Urinary bladder (tissue), 4 donors: ENCODE results near the gene COL5A3. TPM values are rescaled to one million over a fixed set of nuclear protein-coding genes. Genes with fewer than 3 reads are reported as not detected.
A peak's percentile ranks its signal among the peaks of the same experiment; 100 is the strongest.
"Not testable (repeated sequence)": the region's sequence is repeated elsewhere in the genome, so short reads cannot be mapped to it uniquely, and the experiment has no call there.

Experiments
- DNase-seq: peaks from one replicate; pipeline ENCODE4 v3.0.0-alpha.2; 2015; ENCODE audit errors: extremely low spot score
- H3K27ac ChIP-seq: one replicate; pipeline ENCODE4 v1.5.1; 2013; ENCODE audit warnings: low read depth, mild to moderate bottlenecking, moderate library complexity
- H3K36me3 ChIP-seq: one replicate; pipeline ENCODE4 v1.6.1; 2013; ENCODE audit warnings: mild to moderate bottlenecking, moderate library complexity; ENCODE audit not compliant: insufficient read depth
- H3K4me1 ChIP-seq: one replicate; pipeline ENCODE4 v1.6.1; 2013; ENCODE audit warnings: mild to moderate bottlenecking, moderate library complexity; ENCODE audit not compliant: insufficient read depth
- H3K4me3 ChIP-seq: one replicate; pipeline ENCODE4 v1.5.1; 2013; ENCODE audit warnings: low read depth, low read length
- WGBS: extraction: QIAGEN DNeasy Blood & Tissue Kit; methylation state at CpG from one replicate; pipeline ENCODE4 v1.1.7; 2013; 5-methylcytosine and 5-hydroxymethylcytosine counted together
- polyA plus RNA-seq: library from polyadenylated mRNA; stranded (reverse); fragments of 200-250 nt; gene quantifications from one replicate; pipeline ENCODE4 v1.2.3, GENCODE V29; 2013
- total RNA-seq: library from RNA; depleted of rRNA; stranded (reverse); fragments of >200 nt; gene quantifications from one replicate; pipeline ENCODE4 v1.2.3, GENCODE V29; 2014
- donor health status: healthy with polysubstance abuse.
- donor health status: healthy.

The COL5A3 gene
- total and polyA plus RNA-seq, 2 donors = 18.3 to 19.6 TPM

DNA sequence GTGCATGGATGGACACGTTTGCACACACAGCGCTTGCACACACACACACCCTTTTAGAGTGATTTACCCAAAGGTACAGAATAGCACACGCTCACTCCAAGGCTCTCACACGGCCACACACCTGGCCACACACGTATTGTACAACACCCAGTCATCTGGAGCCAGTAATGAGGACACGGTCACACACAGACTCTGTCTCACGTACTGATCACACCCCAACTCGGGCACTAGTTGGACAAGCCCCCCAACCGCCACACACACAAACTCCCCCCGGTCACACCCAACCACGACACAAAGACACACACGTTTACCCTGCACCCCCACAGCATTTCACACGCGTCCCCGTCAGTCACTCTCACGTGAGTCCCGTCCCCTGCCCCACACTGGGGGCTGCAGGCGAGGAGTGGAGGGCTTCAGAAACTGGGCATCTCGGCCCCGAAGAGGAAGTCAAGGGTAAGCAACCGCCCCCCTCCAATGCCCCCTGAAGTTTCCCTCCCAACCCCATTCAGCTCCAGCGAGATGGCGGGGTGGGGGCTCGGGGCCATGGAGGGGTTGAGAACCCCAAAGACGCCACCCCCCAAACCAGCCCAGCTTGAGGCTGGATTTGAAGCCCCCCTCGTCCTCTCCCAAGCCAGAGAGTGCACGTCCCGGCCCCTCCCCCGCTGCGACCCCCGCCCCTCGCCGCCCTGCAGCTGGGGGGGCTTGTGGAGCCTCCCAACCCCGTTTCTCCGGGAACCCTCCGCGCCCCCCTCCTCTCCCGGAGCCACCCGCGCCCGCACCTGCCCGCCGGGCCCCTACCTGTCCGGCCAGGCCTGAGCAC, 74.6 kb downstream of the COL5A3 start:
- Histone ChIP-seq H3K27ac (no peak overlapping the region), H3K4me1 (peaks cover 1% of the 10 kb centered on the region), H3K4me3 (peak overlapping the region; percentile 38), H3K36me3 (no peaks in the 10 kb centered on the region)
- no peak for DNase-seq
- WGBS = 2% methylated on average over 44 of the region's 44 CpGs

GRCh38 chr19:9934132-9934950, 76.0 kb downstream of the COL5A3 start:
- H3K4me3 ChIP-seq = no peak overlapping the region

GRCh38 chr19:9932835-9933234, 77.5 kb downstream of the COL5A3 start:
- no peak for DNase-seq
- WGBS = 89% methylated on average over 4 of the region's 4 CpGs
- H3K4me3 ChIP-seq = no peak overlapping the region

More at GRCh38 chr19:9934132-9934950, 76.0 kb downstream of the COL5A3 start:
- peaks cover 1% of the 10 kb centered on the region for H3K4me1 ChIP-seq
- no peak overlapping the region for H3K27ac ChIP-seq
- WGBS = 12% methylated on average over 23 of the region's 23 CpGs
- no peaks in the 10 kb centered on the region for H3K36me3 ChIP-seq
- DNase-seq = peak; percentile 41

DNA sequence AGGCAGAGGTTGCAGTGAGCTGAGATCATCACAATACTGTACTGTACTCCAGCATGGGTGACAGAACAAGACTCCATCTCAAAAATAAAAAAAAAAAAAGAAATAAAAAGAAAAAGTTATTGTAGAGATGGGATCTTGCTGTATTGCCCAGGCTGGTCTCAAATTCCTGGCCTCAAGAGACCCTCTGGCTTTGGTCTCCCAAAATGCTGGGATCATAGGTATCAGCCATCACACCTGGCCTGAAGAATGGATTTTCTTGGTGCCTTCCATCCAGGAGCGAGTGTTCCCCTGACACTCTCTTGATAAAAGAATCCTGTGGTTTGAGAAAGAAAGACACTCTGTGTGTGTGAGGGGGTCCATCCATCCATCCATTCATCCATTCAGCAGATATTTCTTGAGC, 78.7 kb downstream of the COL5A3 start:
- 91% methylated on average over 1 of the region's 1 CpG for WGBS
- Histone ChIP-seq H3K27ac (no peak overlapping the region), H3K4me1 (peaks cover 1% of the 10 kb centered on the region), H3K36me3 (no peaks in the 10 kb centered on the region), H3K4me3 (no peak overlapping the region)
- no peak for DNase-seq

More at GRCh38 chr19:9932835-9933234, 77.5 kb downstream of the COL5A3 start:
- H3K4me1 ChIP-seq = peaks cover 1% of the 10 kb centered on the region
- no peaks in the 10 kb centered on the region for H3K36me3 ChIP-seq
- no peak overlapping the region for H3K27ac ChIP-seq

DNA sequence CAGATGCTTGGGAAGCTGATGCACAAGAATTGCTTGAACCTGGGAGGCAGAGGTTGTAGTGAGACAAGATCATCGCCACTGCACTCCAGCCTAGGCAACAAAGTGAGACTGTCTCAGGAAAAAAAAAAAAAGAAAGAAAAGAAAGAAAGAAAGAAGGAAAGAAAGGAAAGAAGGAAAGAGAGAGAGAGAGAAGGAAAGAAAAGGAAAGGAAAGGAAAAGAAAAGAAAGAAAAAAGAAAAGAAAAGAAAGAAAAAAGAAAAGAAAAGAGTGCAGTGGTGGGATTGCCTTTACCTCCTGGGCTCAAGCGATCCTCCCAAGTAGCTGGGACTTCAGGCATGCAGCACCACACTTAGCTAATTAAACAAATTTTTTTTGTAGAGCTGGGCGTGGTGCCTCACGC, 86.9 kb downstream of the COL5A3 start:
- DNase-seq = no peak
- no peak overlapping the region for H3K27ac ChIP-seq
- WGBS = 94% methylated on average over 4 of the region's 4 CpGs

GRCh38 chr19:9922782-9923379, 87.4 kb downstream of the COL5A3 start:
- not testable (repeated sequence) for H3K36me3 ChIP-seq, H3K4me1 ChIP-seq, H3K4me3 ChIP-seq, H3K27ac ChIP-seq, DNase-seq
- WGBS = 91% methylated on average over 5 of the region's 5 CpGs

More for the DNA sequence above, 86.9 kb downstream of the COL5A3 start:
- no peak overlapping the region for H3K4me3 ChIP-seq
- no peaks in the 10 kb centered on the region for H3K36me3 ChIP-seq
- H3K4me1 ChIP-seq = no peaks in the 10 kb centered on the region

- no peak overlapping the region for H3K27ac ChIP-seq
- H3K36me3 ChIP-seq = no peaks in the 10 kb centered on the region
- no peak overlapping the region for H3K4me3 ChIP-seq
- WGBS = 2% methylated on average over 3 of the region's 3 CpGs
- DNase-seq = no peak
- H3K4me1 ChIP-seq = peaks cover 2% of the 10 kb centered on the region
These were observed 93.0 kb downstream of the COL5A3 start for GRCh38 chr19:9917321-9917720.

GRCh38 chr19:9916719-9917118, 93.6 kb downstream of the COL5A3 start:
- Histone ChIP-seq H3K27ac (no peak overlapping the region), H3K36me3 (no peaks in the 10 kb centered on the region), H3K4me3 (no peak overlapping the region), H3K4me1 (peaks cover 2% of the 10 kb centered on the region)
- no peak for DNase-seq
- WGBS = 44% methylated on average over 6 of the region's 6 CpGs

DNA sequence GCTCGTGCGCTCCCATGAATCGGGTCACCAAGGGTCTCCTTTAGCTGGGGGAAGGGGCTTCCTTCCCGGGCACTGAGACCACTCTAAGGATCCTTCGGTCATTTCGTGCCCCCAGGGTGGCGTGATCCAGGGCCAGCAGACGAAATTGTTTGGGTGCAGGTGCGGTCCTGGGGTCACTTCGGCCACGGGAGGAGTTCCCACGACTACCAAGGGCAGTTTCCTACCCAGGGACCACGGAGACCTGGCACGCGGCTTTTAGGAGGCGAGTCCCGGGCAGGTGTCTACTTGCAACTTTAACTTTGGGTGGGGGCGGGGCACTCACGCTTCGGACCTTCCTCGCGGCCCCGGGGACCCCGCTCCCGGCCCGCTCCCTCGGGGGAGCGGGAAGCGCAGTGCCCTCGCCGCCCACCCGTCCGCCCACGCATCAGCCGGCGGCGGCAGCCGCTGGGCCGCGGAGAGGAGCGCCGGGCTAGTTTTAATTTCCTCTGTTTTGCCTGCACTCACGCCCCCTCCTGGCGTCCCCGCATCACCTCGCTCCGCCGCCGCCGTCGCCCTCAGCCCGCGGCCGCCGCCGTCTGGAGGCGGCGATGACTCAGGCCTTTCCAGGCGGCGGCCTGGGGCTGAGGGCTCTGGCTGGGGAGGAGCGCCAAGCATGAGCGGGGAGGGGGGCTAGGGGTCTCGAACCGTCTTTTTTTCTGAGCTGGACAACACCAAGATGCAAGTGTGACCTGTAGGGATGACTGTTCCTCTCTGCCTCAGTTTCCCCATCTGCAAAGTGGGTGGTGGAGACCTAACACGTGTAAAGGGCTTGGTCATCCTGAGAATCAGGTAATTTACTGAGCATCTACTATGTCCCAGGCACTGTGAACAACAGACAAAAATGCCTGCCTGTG, 95.7 kb downstream of the COL5A3 start:
- Histone ChIP-seq H3K4me3 (peak overlapping the region; percentile 46), H3K36me3 (no peaks in the 10 kb centered on the region), H3K4me1 (peaks cover 2% of the 10 kb centered on the region), H3K27ac (no peak overlapping the region)
- no peak for DNase-seq
- 1% methylated on average over 65 of the region's 65 CpGs for WGBS

- DNase-seq = no peak
- under 1% methylated on average over 27 of the region's 27 CpGs for WGBS
- Histone ChIP-seq H3K36me3 (no peaks in the 10 kb centered on the region), H3K4me1 (peaks cover 2% of the 10 kb centered on the region), H3K4me3 (peak overlapping the region; percentile 46), H3K27ac (no peak overlapping the region)
These were observed 96.3 kb downstream of the COL5A3 start for GRCh38 chr19:9914001-9914314.

GRCh38 chr19:9913237-9914000, 96.9 kb downstream of the COL5A3 start:
- H3K4me3 ChIP-seq = peak overlapping the region; percentile 46
- WGBS = 3% methylated on average over 95 of the region's 95 CpGs
- H3K36me3 ChIP-seq = no peaks in the 10 kb centered on the region
- no peak overlapping the region for H3K27ac ChIP-seq
- H3K4me1 ChIP-seq = peaks cover 2% of the 10 kb centered on the region
- no peak for DNase-seq

DNA sequence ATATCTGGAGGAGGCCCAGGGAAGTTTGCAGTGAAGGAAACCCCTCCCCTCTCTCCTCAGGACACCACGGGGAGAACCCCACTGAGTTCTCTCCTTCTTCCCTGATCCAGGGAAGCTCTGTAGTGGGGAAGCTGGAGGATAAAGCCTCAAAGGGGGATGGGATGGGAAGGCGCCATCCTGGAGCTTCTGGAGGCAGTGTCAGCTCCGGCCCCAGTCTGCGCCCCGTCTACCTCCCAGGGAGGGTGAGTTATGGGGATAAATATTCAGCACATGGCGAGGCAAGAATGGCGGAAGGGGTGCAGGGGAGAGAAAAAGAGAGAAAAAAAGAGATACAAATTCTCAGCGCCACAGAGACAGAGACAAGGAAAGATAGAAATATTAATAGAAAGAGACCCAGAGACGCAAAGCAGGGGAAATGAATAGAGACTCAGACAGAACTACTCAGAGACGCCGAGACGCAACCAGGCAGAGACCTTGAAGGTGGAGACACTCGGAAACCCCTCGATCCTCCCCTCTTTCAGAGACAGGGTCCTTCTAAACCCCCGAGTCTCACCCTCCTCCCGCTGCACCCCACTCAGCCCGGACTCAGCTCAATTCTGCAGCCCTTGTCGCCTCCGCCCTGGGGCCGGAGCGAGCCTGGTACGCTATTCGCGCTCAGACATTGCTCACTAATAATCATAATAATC, 97.6 kb downstream of the COL5A3 start:
- Histone ChIP-seq H3K36me3 (no peaks in the 10 kb centered on the region), H3K4me3 (no peak overlapping the region), H3K27ac (no peak overlapping the region), H3K4me1 (peaks cover 2% of the 10 kb centered on the region)
- no peak for DNase-seq
- 31% methylated on average over 24 of the region's 24 CpGs for WGBS
